K562 (cell line): ENCODE data around the gene C16orf96. TPM values are rescaled to one million over a fixed set of nuclear protein-coding genes. Genes with fewer than 3 reads are reported as not detected.

ENCODE experiments used
- ATAC-seq: fragments of 200-7000 bp; cut with Tn5 transposase; 3 replicates; pipeline ENCODE4 v1.9.1; 2020; ENCODE audit warnings: moderate library complexity
- BruUV-seq: library from RNA; stranded (reverse); fragments of 400-500 nt; replicated peaks from 2 replicates; lab custom pipeline; 2021; lab: Mats Ljungman, UMichigan
- CTCF ChIA-PET: fragments of 300-600 bp; formaldehyde crosslinking; extraction: SDS; loops from one replicate; lab custom pipeline; 2021; ENCODE audit warnings: low intra/inter-chr PET ratio; lab: Yijun Ruan, JAX
- POLR2A ChIA-PET: fragments of 300-600, 350-650 bp; sonication (Branson Sonifier 250); formaldehyde crosslinking; extraction: SDS; loops from one replicate; lab custom pipeline; 2021; ENCODE audit warnings: antibody characterized with exemption, inconsistent platforms; lab: Yijun Ruan, JAX
- DNase-seq, 4 experiments: peaks; one replicate each; pipeline versions ENCODE4 v3.0.0 to v3.0.0-alpha.2; 2011 to 2018; ENCODE audit warnings: low spot score in 3 of 4, mixed read lengths in 3 of 4; ENCODE audit errors: extremely low read depth in 1 of 4
- FAIRE-seq: peaks from 2 replicates; lab custom pipeline; 2011; peaks lifted over from hg19 to GRCh38; lab: Jason Lieb, UNC
- H2AFZ ChIP-seq: 2 replicates; pipeline ENCODE4 v1.6.0; 2011; ENCODE audit warnings: low read depth, low read length, control low read depth, inconsistent platforms
- H3K27ac ChIP-seq: fragments of 200-600 bp; 3 replicates; pipeline ENCODE4 v1.8.0; 2011; ENCODE audit warnings: low read depth, mild to moderate bottlenecking, control low read depth, inconsistent platforms, low read length, moderate library complexity, mixed read lengths; ENCODE audit errors: extremely low read depth
- H3K27me3 ChIP-seq, 2 experiments: fragments of 300-600 bp in 1 of 2; 2 replicates in 1 of 2; 3 replicates in 1 of 2; pipeline versions ENCODE4 v1.6.0 to v1.8.0; 2011; ENCODE audit warnings: inconsistent platforms in 2 of 2, low read length in 2 of 2, mild to moderate bottlenecking in 1 of 2, mixed read lengths in 1 of 2, moderate library complexity in 1 of 2; ENCODE audit not compliant: control insufficient read depth in 2 of 2, insufficient read depth in 2 of 2
- H3K36me3 ChIP-seq: fragments of 300-600 bp; 3 replicates; pipeline ENCODE4 v1.8.0; 2011; ENCODE audit warnings: mild to moderate bottlenecking, low read length, inconsistent platforms; ENCODE audit not compliant: control insufficient read depth, insufficient read depth
- H3K4me1 ChIP-seq, 2 experiments: fragments of 200-600 bp in 1 of 2; replicated peaks in 1 of 2; 2 replicates in 1 of 2; 3 replicates in 1 of 2; pipeline versions ENCODE4 v1.5.1 to v1.8.0; 2011; ENCODE audit warnings: inconsistent platforms in 2 of 2, low read length in 2 of 2, mild to moderate bottlenecking in 1 of 2, mixed read lengths in 1 of 2, moderate library complexity in 1 of 2; ENCODE audit not compliant: control insufficient read depth in 2 of 2, insufficient read depth in 2 of 2
- H3K4me2 ChIP-seq: 2 replicates; pipeline ENCODE4 v1.6.1; 2011; ENCODE audit warnings: low read length, control low read depth, inconsistent platforms, mixed read lengths; ENCODE audit not compliant: insufficient read depth
- H3K4me3 ChIP-seq: fragments of 200-600 bp; sonication (generic), shearing (Covaris generic); 2 replicates; pipeline ENCODE4 v1.5.1; 2016; ENCODE audit warnings: control low read depth, inconsistent platforms
- H3K79me2 ChIP-seq: fragments of 200-600 bp; 3 replicates; pipeline ENCODE4 v1.8.0; 2011; ENCODE audit warnings: low read length, inconsistent platforms; ENCODE audit not compliant: control insufficient read depth, insufficient read depth
- H3K9ac ChIP-seq, 2 experiments: 2 replicates each; pipeline versions ENCODE4 v1.6.0 to v1.6.1; 2011; ENCODE audit warnings: low read depth in 2 of 2, low read length in 2 of 2, control low read depth in 1 of 2, inconsistent platforms in 1 of 2, mild to moderate bottlenecking in 1 of 2, mixed read lengths in 1 of 2; ENCODE audit not compliant: insufficient read depth in 1 of 2
- H3K9me1 ChIP-seq: one replicate; pipeline ENCODE4 v1.6.0; 2011; ENCODE audit warnings: inconsistent platforms, mild to moderate bottlenecking, low read length, moderate library complexity; ENCODE audit not compliant: control insufficient read depth, insufficient read depth
- H3K9me3 ChIP-seq: replicated peaks from 2 replicates; pipeline ENCODE4 v1.5.1; 2011; ENCODE audit warnings: low read depth, low read length, inconsistent platforms; ENCODE audit not compliant: control insufficient read depth, insufficient read depth
- H4K20me1 ChIP-seq: replicated peaks from 2 replicates; pipeline ENCODE4 v1.6.1; 2011; ENCODE audit warnings: low read length, inconsistent platforms, mixed read lengths; ENCODE audit not compliant: control insufficient read depth, insufficient read depth
- ARNT ChIP-seq, 2 experiments: fragments of 450-650 bp; IDR thresholded peaks; 2 replicates each; pipeline ENCODE4 v1.6.1; 2016; ENCODE audit warnings: mild to moderate bottlenecking in 1 of 2
- ASH1L ChIP-seq: fragments of 450-650 bp; IDR thresholded peaks from 2 replicates; pipeline ENCODE4 v1.6.1; 2018; ENCODE audit warnings: borderline replicate concordance, mild to moderate bottlenecking, low read depth; ENCODE audit not compliant: partially characterized antibody
- ATF4 ChIP-seq: fragments of 450-650 bp; formaldehyde crosslinking; IDR thresholded peaks from 2 replicates; pipeline ENCODE4 v1.4.0; 2022; ENCODE audit warnings: mild to moderate bottlenecking, moderate library complexity
- E2F5 ChIP-seq: sonication (generic); formaldehyde crosslinking; IDR thresholded peaks from 2 replicates; pipeline ENCODE4 v1.8.0; 2022; ENCODE audit warnings: mild to moderate bottlenecking, missing genetic modification reagents
- HMG20B ChIP-seq: fragments of 250-450 bp; sonication (Bioruptor Pico); IDR thresholded peaks from 2 replicates; pipeline ENCODE4 v1.5.0; 2021; ENCODE audit warnings: mild to moderate bottlenecking
- JUNB ChIP-seq: fragments of 450-650 bp; formaldehyde crosslinking; conservative IDR thresholded peaks from 2 replicates; pipeline ENCODE4 v1.4.0; 2020; ENCODE audit warnings: mild to moderate bottlenecking
- MEF2D ChIP-seq: conservative IDR thresholded peaks from 2 replicates; pipeline ENCODE4 v1.6.1; 2016; ENCODE audit warnings: low read depth, missing genetic modification characterization, missing compliant biosample characterization
- MXI1 ChIP-seq: IDR thresholded peaks from 2 replicates; pipeline ENCODE4 v1.6.1; 2011; ENCODE audit warnings: low read depth, mild to moderate bottlenecking, improper control_type of control experiment, low read length
- NR2C2 ChIP-seq, 2 experiments: fragments of 200-800 bp in 1 of 2; sonication (Bioruptor generic) in 1 of 2; sonication (generic) in 1 of 2; formaldehyde crosslinking in 1 of 2; IDR thresholded peaks; 2 replicates each; pipeline versions ENCODE4 v1.6.1 to v1.8.0; 2016 to 2022; ENCODE audit warnings: mild to moderate bottlenecking in 1 of 2, missing compliant biosample characterization in 1 of 2, missing genetic modification characterization in 1 of 2, missing genetic modification reagents in 1 of 2
- PHTF2 ChIP-seq: fragments of 250-450 bp; sonication (Bioruptor Pico); IDR thresholded peaks from 2 replicates; pipeline ENCODE4 v1.5.0; 2021; ENCODE audit warnings: mild to moderate bottlenecking
- POLR2AphosphoS5 ChIP-seq: IDR thresholded peaks from 2 replicates; pipeline ENCODE4 v1.6.1; 2011; ENCODE audit warnings: mild to moderate bottlenecking, low read depth, low read length, moderate library complexity; ENCODE audit not compliant: control insufficient read depth, insufficient read depth
- RBM34 ChIP-seq: fragments of 200-400 bp; formaldehyde crosslinking; IDR thresholded peaks from 2 replicates; pipeline ENCODE4 v1.6.1; 2018; ENCODE audit warnings: low read length, borderline replicate concordance; ENCODE audit not compliant: insufficient read depth
- RFX5 ChIP-seq: IDR thresholded peaks from 2 replicates; pipeline ENCODE4 v1.6.1; 2011; ENCODE audit warnings: low read depth, mild to moderate bottlenecking, improper control_type of control experiment, low read length
- RHOXF2B ChIP-seq: fragments of 250-450 bp; sonication (Bioruptor Pico); conservative IDR thresholded peaks from 2 replicates; pipeline ENCODE4 v1.5.1; 2021
- SMARCC2 ChIP-seq: fragments of 450-650 bp; IDR thresholded peaks from 2 replicates; pipeline ENCODE4 v1.6.1; 2017; ENCODE audit warnings: antibody characterized with exemption, moderate library complexity, mild to moderate bottlenecking, low read depth
- TAF9B ChIP-seq: fragments of 450-650 bp; IDR thresholded peaks from 2 replicates; pipeline ENCODE4 v1.6.1; 2018; ENCODE audit warnings: mild to moderate bottlenecking; ENCODE audit not compliant: partially characterized antibody
- ZNF239 ChIP-seq: fragments of 250-450 bp; sonication (Bioruptor Pico); IDR thresholded peaks from 2 replicates; pipeline ENCODE4 v1.4.0; 2020; ENCODE audit warnings: mild to moderate bottlenecking
- WGBS: fragments of 100-300 bp; shearing (Covaris generic); methylation state at CpG from one replicate; pipeline ENCODE4 v1.1.6; 2016; ENCODE audit warnings: low coverage, mixed read lengths; ENCODE audit not compliant: insufficient coverage; ENCODE audit errors: missing lambda C conversion rate; 5-methylcytosine and 5-hydroxymethylcytosine counted together
- in situ Hi-C: fragments of 300-500 bp; cut with MboI; formaldehyde crosslinking; loops from 4 replicates; pipeline ENCODE4 v1.15.0; 2018; ENCODE audit warnings: inconsistent platforms, mixed read lengths
- intact Hi-C: fragments of 100-400 bp; cut with micrococcal nuclease; formaldehyde crosslinking; loops from 2 replicates; pipeline ENCODE4 v1.14.2; 2022
- polyA plus RNA-seq, 8 experiments: library from polyadenylated mRNA; depleted of rRNA in 4 of 8; stranded (reverse) in 5 of 8; unstranded in 3 of 8; fragments of >200 nt; fragmentation: Nextera tagmentation in 2 of 8; fragmentation: Illumina TruSeq in 1 of 8; extraction: Ambion mirVana in 2 of 8; extraction: Trizol in 1 of 8; gene quantifications; 2 replicates each; pipeline versions ENCODE4 v1.2.1 to v1.2.3, GENCODE V29; 2011 to 2014; ENCODE audit warnings: inconsistent platforms in 1 of 8, missing spikeins in 1 of 8
- total RNA-seq, 7 experiments: library from RNA; depleted of rRNA in 6 of 7; stranded (reverse); fragments of >200 nt in 6 of 7; fragmentation: Illumina TruSeq in 2 of 7; extraction: Trizol in 2 of 7; gene quantifications; 2 replicates each; pipeline versions ENCODE4 v1.2.1 to v1.2.3, GENCODE V29; 2011 to 2021; ENCODE audit warnings: low replicate concordance in 1 of 7

Gene C16orf96
- total and polyA plus RNA-seq, 9 of the 15 experiments (the other 6 are each of a cell fraction or from before 2014, with no cell fraction given) = not detected

GRCh38 chr16:4522051-4522581, 34.0 kb upstream of the C16orf96 start:
- H3K79me2 ChIP-seq = no peaks in the 10 kb centered on the region

GRCh38 chr16:4523686-4524085, 32.5 kb upstream of the C16orf96 start:
- Histone ChIP-seq H3K27me3 (no peaks in the 10 kb centered on the region), H3K4me2 (no peak overlapping the region), H3K9me1 (no peaks in the 10 kb centered on the region), H4K20me1 (no peaks in the 10 kb centered on the region), H3K9ac (peak overlapping the region in 1 of 2 experiments; percentile 20; a peak in 1 of 4 replicates), H3K4me3 (no peak overlapping the region), H2AFZ (no peak overlapping the region), H3K9me3 (no peaks in the 10 kb centered on the region), H3K79me2 (no peaks in the 10 kb centered on the region), H3K4me1 (peaks cover 14 to 25% of the 10 kb centered on the region in 2 experiments; a peak in 4 of 5 replicates), H3K36me3 (no peaks in the 10 kb centered on the region), H3K27ac (no peak overlapping the region; the same call in 2 of the 3 replicates)
- BruUV-seq = no TSS peak
- DNase-seq (no peak), ATAC-seq (no peak), FAIRE-seq (no peak)
- intact Hi-C loops = loop anchor here (10.0 kb wide), 1 partner anchor 431 kb away; the partner anchor contains the start of gene SEC14L5
- WGBS = 68% methylated on average over 4 of the region's 4 CpGs
- in situ Hi-C loops = loop anchor here (5.0 kb wide), 1 partner anchor 64 kb away; no protein-coding TSS in a partner anchor
- ChIA-PET POLR2A (interaction anchor here (0.7 to 1.7 kb wide), 4 partner anchors 9 to 414 kb away, joined by 3 to 6 read pairs (median 4); no protein-coding TSS in a partner anchor), CTCF (no interaction called here)
- TF ChIP-seq SMARCC2 (no peak), TAF9B (no peak), E2F5 (CRISPR knock-in tag) (no peak), RBM34 (no peak), RHOXF2B (no peak), ARNT (IDR thresholded peaks at IDR 0.05) (no peak), MEF2D (no peak), ZNF239 (CRISPR knock-in tag) (no peak), POLR2AphosphoS5 (no peak), JUNB (no peak), PHTF2 (CRISPR knock-in tag) (no peak), ATF4 (no peak)

More at GRCh38 chr16:4522051-4522581, 34.0 kb upstream of the C16orf96 start:
- Histone ChIP-seq H3K36me3 (no peaks in the 10 kb centered on the region), H3K9me3 (no peaks in the 10 kb centered on the region), H3K4me2 (no peak overlapping the region), H3K4me3 (no peak overlapping the region), H3K4me1 (peaks cover 9 to 22% of the 10 kb centered on the region in 2 experiments; a peak in 4 of 5 replicates), H3K9ac (peak overlapping the region in 1 of 2 experiments; percentile 61; a peak in 2 of 4 replicates), H3K9me1 (no peaks in the 10 kb centered on the region), H3K27ac (no peak overlapping the region), H3K27me3 (no peaks in the 10 kb centered on the region), H2AFZ (no peak overlapping the region), H4K20me1 (no peaks in the 10 kb centered on the region)
- in situ Hi-C loops (loop anchor here (5.0 kb wide), 1 partner anchor 65 kb away; no protein-coding TSS in a partner anchor), intact Hi-C loops (loop anchor here (10.0 kb wide), 1 partner anchor 433 kb away; the partner anchor contains the start of gene SEC14L5)
- ATAC-seq (no peak), FAIRE-seq (no peak), DNase-seq (no peak)
- ChIA-PET CTCF (no interaction called here), POLR2A (interaction anchor here (0.6 to 1.7 kb wide), 7 partner anchors 8 to 174 kb away, joined by 3 to 5 read pairs (median 4); no protein-coding TSS in a partner anchor)
- TF ChIP-seq MXI1 (no peak), PHTF2 (CRISPR knock-in tag) (no peak), NR2C2 (CRISPR knock-in tag; IDR thresholded peaks at IDR 0.05) (no peak), NR2C2 (tag; IDR thresholded peaks at IDR 0.05) (no peak), HMG20B (CRISPR knock-in tag) (no peak), RFX5 (no peak), ASH1L (no peak)
- WGBS = 51% methylated on average over 8 of the region's 8 CpGs
- no TSS peak for BruUV-seq
